Breast epithelium (tissue), 4 donors: Measurements from ENCODE around the gene PLGRKT. TPM values are rescaled to one million over a fixed set of nuclear protein-coding genes. Genes with fewer than 3 reads are reported as not detected.
"Not testable (repeated sequence)": the region's sequence is repeated elsewhere in the genome, so short reads cannot be mapped to it uniquely, and the experiment has no call there.

Experiments
- DNase-seq, 2 donors: peaks; one replicate each; pipeline ENCODE4 v3.0.0-alpha.2; 2019; ENCODE audit warnings: low spot score in 2 of 2
- H3K27ac ChIP-seq, 2 donors: fragments of 200-600 bp; sonication (generic) in 1 of 2; one replicate each; pipeline ENCODE4 v1.5.1; 2016 to 2019; ENCODE audit warnings: mild to moderate bottlenecking in 1 of 2
- H3K27me3 ChIP-seq, 2 donors: fragments of 200-600 bp; sonication (generic) in 1 of 2; one replicate each; pipeline versions ENCODE4 v1.5.1 to v1.6.0; 2017 to 2019; ENCODE audit warnings: control low read depth in 1 of 2, mild to moderate bottlenecking in 1 of 2
- H3K36me3 ChIP-seq: fragments of 200-600 bp; one replicate; pipeline ENCODE4 v1.5.1; 2019
- H3K4me1 ChIP-seq, 2 donors: fragments of 200-600 bp; sonication (generic); one replicate each; pipeline ENCODE4 v1.5.1; 2016 to 2019; ENCODE audit warnings: control low read depth in 1 of 2
- H3K4me3 ChIP-seq, 3 donors: fragments of 200-600 bp; sonication (generic); 1 replicate in 2 of 3; 2 replicates in 1 of 3; pipeline ENCODE4 v1.5.1; 2016 to 2019; ENCODE audit warnings: mild to moderate bottlenecking in 3 of 3, moderate library complexity in 2 of 3
- H3K9me3 ChIP-seq, 2 donors: fragments of 200-600 bp; sonication (generic) in 1 of 2; one replicate each; pipeline ENCODE4 v1.5.1; 2016 to 2019; ENCODE audit warnings: control low read depth in 1 of 2
- POLR2A ChIP-seq: fragments of 450-650 bp; IDR thresholded peaks from one replicate; pipeline ENCODE4 v1.6.1; 2016; ENCODE audit warnings: antibody characterized with exemption, mild to moderate bottlenecking, moderate library complexity
- POLR2AphosphoS5 ChIP-seq, 3 donors: sonication (generic); formaldehyde crosslinking; IDR thresholded peaks; one replicate each; pipeline ENCODE4 v1.6.1; 2017; ENCODE audit warnings: antibody characterized with exemption in 3 of 3
- intact Hi-C: fragments of 100-400 bp; cut with DNase I; formaldehyde crosslinking; loops from one replicate; pipeline ENCODE4 v1.15.1; 2023; ENCODE audit warnings: low total_unique reads
- total RNA-seq, 3 donors: library from RNA; depleted of rRNA; stranded (reverse); fragments of >200 nt; gene quantifications; one replicate each; pipeline ENCODE4 v1.1.0, GENCODE V29; 2016
- TF ChIP-seq, protein P1 (sequence below), 3 donors: fragments of 450-650 bp; IDR thresholded peaks; one replicate each; pipeline ENCODE4 v1.5.1; 2016 to 2017; ENCODE audit warnings: antibody characterized with exemption in 3 of 3, mild to moderate bottlenecking in 3 of 3, moderate library complexity in 3 of 3

PLGRKT gene
- total RNA-seq, 3 donors from 2014 or later, result 15.0 to 26.2 (median 16.4) TPM

DNA sequence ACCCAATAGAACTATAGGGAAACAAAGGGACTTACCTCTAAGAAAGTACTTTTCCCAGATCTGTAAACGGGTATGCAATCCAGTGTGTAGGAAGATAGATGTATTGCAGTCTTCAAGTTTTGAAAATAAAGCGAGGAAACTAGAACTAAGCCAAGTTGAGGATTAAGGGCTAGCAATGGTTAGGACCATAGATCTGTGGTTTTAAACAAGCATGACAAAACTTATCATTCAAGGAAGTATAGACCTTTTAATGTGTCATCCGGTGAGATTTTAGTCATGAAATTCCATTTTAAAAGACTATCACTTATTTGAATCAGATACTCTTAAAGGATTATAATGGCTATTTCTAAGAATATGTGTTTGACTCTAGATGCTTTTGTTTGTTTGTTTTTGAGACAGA lies 33.1 kb upstream of the PLGRKT start:
- H3K9me3 ChIP-seq, result no peaks in the 10 kb centered on the region
- TF ChIP-seq POLR2A, result no peak
- TF ChIP-seq, protein P1, sequence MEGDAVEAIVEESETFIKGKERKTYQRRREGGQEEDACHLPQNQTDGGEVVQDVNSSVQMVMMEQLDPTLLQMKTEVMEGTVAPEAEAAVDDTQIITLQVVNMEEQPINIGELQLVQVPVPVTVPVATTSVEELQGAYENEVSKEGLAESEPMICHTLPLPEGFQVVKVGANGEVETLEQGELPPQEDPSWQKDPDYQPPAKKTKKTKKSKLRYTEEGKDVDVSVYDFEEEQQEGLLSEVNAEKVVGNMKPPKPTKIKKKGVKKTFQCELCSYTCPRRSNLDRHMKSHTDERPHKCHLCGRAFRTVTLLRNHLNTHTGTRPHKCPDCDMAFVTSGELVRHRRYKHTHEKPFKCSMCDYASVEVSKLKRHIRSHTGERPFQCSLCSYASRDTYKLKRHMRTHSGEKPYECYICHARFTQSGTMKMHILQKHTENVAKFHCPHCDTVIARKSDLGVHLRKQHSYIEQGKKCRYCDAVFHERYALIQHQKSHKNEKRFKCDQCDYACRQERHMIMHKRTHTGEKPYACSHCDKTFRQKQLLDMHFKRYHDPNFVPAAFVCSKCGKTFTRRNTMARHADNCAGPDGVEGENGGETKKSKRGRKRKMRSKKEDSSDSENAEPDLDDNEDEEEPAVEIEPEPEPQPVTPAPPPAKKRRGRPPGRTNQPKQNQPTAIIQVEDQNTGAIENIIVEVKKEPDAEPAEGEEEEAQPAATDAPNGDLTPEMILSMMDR (IDR thresholded peaks at IDR 0.05), result no peak
- TF ChIP-seq POLR2AphosphoS5 (IDR thresholded peaks at IDR 0.05), result no peak
- no peaks in the 10 kb centered on the region for H3K4me1 ChIP-seq
- H3K27me3 ChIP-seq, result no peaks in the 10 kb centered on the region
- no peaks in the 10 kb centered on the region for H3K36me3 ChIP-seq
- no peak overlapping the region for H3K4me3 ChIP-seq
- H3K27ac ChIP-seq, result no peak overlapping the region
- no peak for DNase-seq
- intact Hi-C loops, result no loop called here

DNA sequence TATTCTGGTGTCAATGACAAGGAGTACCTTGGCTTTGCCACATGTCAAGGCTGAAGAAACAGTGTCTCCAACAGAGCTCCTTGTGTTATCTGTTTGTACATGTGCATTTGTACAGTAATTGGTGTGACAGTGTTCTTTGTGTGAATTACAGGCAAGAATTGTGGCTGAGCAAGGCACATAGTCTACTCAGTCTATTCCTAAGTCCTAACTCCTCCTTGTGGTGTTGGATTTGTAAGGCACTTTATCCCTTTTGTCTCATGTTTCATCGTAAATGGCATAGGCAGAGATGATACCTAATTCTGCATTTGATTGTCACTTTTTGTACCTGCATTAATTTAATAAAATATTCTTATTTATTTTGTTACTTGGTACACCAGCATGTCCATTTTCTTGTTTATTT lies 32.4 kb upstream of the PLGRKT start:
- no peaks in the 10 kb centered on the region for H3K9me3 ChIP-seq
- no peaks in the 10 kb centered on the region for H3K4me1 ChIP-seq
- H3K27me3 ChIP-seq, result no peaks in the 10 kb centered on the region
- no peak for DNase-seq
- no peak overlapping the region for H3K4me3 ChIP-seq
- TF ChIP-seq, protein P1 (IDR thresholded peaks at IDR 0.05), result no peak
- TF ChIP-seq POLR2A (no peak), POLR2AphosphoS5 (IDR thresholded peaks at IDR 0.05) (no peak)
- H3K36me3 ChIP-seq, result no peaks in the 10 kb centered on the region
- H3K27ac ChIP-seq, result no peak overlapping the region
- intact Hi-C loops, result no loop called here

DNA sequence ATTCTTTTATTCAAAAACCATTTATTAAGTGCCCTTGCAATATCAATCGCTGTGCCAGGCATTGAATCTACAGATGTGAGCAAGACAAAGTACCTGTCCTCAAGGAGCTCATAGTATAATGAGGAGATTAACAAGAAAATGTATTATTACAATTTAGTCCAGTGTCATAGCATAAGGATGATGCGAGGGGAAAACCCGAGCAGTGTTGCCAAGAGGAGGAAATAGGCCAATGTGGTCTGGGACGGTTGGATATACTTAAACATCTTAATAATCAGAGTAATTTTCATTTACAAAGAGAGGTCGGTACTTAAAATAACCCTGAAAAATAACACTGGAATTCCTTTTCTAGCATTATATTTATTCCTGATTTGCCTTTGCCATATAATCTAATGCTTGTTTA lies 31.1 kb upstream of the PLGRKT start:
- Histone ChIP-seq H3K36me3 (no peaks in the 10 kb centered on the region), H3K27me3 (no peaks in the 10 kb centered on the region), H3K9me3 (no peaks in the 10 kb centered on the region), H3K4me1 (no peaks in the 10 kb centered on the region), H3K27ac (no peak overlapping the region), H3K4me3 (no peak overlapping the region)
- no peak for DNase-seq
- intact Hi-C loops, result no loop called here
- TF ChIP-seq POLR2AphosphoS5 (IDR thresholded peaks at IDR 0.05) (no peak), POLR2A (no peak)
- TF ChIP-seq, protein P1 (IDR thresholded peaks at IDR 0.05), result no peak

DNA sequence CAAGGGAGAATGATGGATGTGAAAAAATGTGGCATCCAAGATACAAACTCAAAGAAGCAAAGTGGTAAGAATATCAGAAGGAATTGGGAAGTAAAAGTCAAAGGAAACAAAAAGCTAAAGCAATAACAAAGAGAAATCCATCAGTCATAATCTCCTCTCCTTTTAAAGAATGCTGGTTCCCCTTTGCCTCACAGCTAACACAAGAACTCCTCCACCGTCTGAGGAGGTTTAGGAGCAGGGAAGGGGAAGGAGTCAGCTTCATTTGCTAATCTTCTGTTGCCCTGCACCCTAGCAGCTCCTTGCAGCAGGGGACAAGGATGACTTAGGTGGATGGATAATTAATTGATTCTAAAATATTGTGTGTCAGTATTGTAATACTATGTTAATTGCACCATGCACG lies 29.0 kb upstream of the PLGRKT start:
- no peak overlapping the region for H3K4me3 ChIP-seq
- DNase-seq, result no peak
- no peaks in the 10 kb centered on the region for H3K9me3 ChIP-seq
- no peaks in the 10 kb centered on the region for H3K4me1 ChIP-seq
- TF ChIP-seq, protein P1 (IDR thresholded peaks at IDR 0.05), result no peak
- TF ChIP-seq POLR2AphosphoS5 (IDR thresholded peaks at IDR 0.05), result no peak
- TF ChIP-seq POLR2A, result no peak
- intact Hi-C loops, result no loop called here
- no peaks in the 10 kb centered on the region for H3K27me3 ChIP-seq
- H3K27ac ChIP-seq, result no peak overlapping the region
- H3K36me3 ChIP-seq, result no peaks in the 10 kb centered on the region

DNA sequence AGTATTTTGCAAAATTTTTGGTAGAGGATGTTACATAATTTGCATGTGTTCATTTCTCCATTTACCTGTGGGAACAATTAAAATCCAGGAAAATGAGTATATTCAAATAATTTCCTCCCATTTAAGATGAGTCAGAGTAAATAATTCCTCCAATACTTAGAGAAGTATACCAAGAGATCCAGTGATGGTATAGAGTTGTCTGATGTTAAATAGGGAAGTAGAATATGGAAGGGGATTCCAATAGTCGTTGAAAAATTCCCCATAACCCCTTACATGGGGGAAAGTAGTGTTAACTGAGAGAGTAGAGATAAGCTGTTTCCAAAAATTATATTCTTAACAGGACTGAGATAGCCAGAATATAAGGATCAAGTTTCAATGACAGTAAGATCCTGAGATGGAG lies 28.3 kb upstream of the PLGRKT start:
- TF ChIP-seq POLR2AphosphoS5 (IDR thresholded peaks at IDR 0.05), result no peak
- no peak overlapping the region for H3K27ac ChIP-seq
- H3K4me1 ChIP-seq, result no peaks in the 10 kb centered on the region
- intact Hi-C loops, result no loop called here
- H3K4me3 ChIP-seq, result no peak overlapping the region
- no peaks in the 10 kb centered on the region for H3K36me3 ChIP-seq
- H3K27me3 ChIP-seq, result no peaks in the 10 kb centered on the region
- H3K9me3 ChIP-seq, result no peaks in the 10 kb centered on the region
- DNase-seq, result no peak

DNA sequence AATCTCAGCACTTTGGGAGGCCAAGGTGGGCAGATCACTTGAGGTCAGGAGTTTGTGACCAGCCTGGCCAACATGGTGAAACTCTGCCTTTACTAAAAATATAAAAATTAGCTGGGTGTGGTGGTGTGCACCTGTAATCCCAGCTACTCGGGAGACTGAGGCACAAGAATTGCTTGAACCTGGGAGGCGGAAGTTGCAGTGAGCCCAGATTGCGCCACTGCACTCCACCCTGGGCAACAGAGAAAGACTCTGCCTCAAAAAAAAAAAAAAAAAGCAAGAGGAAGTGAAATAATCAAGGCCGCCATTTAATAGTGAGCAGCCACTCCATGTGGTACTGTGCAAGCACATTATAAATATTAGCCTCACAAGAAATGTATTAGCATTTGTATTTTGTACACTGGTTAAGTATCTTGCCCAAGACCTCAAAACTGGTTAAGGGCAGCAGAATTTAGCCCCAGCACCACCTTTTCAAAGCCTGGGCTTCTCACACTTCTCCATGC lies 27.2 kb upstream of the PLGRKT start:
- H3K4me3 ChIP-seq, intact Hi-C loops, H3K9me3 ChIP-seq, DNase-seq, H3K4me1 ChIP-seq, H3K27ac ChIP-seq, H3K36me3 ChIP-seq, H3K27me3 ChIP-seq: not testable (repeated sequence)
